NCI-H82 treated with DMSO at 0.1 percent for 48 hours (cell line): Measurements from ENCODE around the gene ABCC5.

Experiments used
- DNase-seq: peaks from one replicate; lab custom pipeline; 2025; ENCODE audit not compliant: unreplicated experiment; lab: John Stamatoyannopoulos, UW

The ABCC5 gene

DNA sequence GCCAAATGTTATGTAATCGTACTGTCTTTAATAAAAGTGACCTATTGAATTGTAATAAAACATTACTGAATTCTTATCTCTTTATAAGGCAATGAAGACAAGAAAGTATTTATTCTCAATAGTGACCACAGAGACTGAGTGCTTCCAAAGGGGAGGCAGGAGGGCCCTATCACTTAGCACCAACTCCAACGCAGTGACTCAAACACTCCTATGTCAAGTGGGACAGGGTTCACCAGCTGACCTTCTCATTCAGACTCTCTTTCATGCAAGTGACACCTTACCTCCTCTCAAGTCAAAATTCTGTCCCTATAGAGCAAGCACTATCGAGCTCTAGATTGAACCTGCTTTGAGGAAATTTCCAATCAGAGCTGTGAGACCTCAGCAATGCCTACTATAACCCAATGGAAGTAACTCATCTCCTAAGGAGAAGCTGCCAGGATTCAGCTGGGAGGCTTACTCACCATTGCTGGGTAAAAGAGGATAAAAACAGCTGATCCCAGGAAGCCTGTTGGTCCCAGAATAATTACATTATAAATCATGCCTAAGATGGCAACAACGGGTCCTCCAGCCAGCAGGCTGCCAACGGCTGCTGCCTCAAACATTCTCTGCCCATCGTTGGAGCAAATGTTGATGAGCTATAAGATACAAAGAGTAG is 35.6 kb downstream of the ABCC5 start:
- DNase-seq: peak; percentile 31

DNA sequence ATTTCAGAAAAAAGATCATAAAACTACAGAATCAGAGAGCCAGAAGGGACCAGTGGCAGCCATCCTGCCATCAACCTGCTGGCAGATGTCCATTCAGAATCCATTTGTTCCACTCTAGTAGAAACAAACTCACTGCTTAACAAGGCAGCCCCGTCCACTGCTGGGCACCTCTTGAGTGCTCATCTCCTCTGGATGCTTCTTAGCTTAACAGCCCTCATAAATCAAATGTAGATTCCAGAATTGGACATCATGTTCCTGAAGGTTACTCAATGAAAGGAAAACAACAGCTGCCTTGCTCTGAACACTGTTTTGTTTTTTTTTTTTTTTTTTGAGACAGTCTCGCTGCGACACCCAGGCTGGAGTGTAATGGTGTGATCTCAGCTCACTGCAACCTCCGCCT is 37.3 kb downstream of the ABCC5 start:
- DNase-seq: no peak

DNA sequence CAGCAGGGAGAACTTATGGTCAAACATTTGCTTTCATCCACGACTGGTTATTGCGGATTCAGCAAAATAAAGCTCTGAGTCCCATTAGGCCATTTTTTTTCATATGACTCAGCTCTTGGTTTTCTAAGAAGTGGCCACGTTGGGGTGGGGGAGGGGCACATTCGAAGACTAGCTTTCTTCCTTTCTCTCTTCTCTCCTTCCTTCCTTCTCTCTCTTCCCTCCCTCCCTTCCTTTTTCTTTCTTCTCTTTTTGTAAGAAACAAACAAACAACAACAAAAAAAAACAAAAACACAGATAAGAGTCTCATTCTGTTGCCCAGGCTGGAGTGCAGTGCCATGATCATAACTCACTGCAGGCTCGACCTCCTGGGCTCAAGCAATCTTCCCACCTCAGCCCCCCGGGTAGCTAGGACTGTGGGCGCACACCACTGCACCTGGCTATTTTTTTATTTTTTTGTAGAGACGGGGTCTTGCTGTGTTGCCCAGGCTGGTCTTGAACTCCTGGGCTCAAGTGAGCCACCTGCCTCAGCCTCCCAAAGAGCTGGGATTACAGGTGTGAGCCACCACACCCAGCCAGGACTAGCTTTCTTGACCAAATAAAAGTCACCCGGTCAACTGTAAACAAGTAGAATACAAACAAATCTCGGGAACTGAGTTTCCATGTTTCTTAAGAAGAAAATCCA is 41.6 kb downstream of the ABCC5 start:
- DNase-seq: no peak

DNA sequence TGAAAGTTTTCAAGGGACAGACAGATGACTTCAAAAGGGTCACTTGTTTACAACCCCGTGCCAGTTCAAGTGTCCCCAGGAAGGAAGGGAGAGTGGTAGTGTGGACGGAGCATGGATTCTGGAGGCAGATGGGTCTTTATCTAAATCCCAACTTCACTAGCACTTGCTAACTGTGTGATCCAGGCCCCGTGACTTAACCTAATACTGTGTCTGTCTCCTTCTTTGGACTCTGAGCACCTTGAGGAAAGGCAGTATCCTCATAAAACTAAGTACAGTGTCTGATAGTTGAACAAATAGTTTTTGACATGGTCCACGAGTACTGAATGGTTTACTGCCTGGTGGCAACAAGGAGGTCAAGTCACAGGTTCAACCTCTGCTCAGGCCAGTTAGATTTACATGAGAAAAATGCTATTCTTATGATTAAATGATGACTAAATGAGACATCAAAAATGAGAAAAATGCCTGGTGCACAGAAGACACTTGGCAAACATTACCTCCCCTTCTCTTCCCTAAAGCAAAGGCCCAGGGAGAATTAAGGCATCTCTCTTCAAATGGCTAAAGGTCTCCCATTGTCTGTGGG is 48.9 kb downstream of the ABCC5 start:
- DNase-seq: no peak

DNA sequence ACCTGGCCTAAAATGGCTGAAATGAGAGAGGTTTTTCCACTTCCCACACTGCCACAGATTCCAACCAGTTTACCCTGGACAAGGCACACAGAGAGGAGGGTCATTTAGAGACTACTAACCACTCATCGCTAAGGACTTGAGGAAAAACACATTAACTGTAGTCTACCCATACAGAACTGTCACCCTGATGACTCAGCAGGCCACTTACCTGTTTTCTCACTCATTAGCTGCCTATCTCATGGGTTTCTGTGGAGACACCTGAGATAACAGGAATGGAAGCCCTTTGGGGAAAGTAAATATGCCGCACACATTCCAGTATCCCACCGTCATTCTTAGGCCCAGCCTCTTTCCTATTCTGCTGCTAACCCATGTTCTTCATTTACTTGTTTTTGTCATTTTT is 50.0 kb downstream of the ABCC5 start:
- DNase-seq: no peak

DNA sequence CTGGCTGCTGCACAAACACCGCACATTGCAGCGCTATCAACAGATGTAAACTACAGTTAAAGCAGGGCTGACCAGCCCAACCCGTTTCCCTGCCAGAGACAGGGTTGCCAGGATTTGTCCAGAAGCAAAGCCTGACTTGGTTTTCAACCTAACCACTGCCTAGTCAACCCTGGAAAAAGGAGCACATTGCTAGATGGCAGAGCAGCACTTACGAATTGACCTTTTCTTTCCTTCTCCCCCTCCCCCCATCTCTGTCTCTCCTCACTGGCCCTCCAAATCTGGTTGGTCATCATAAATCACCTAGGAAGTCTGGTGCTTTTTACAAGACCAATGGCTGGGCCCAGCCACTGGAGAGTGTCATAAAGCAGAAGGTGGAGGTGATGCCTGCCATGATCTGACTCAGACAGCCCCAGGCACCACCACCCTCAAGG is 51.3 kb downstream of the ABCC5 start:
- DNase-seq: no peak

DNA sequence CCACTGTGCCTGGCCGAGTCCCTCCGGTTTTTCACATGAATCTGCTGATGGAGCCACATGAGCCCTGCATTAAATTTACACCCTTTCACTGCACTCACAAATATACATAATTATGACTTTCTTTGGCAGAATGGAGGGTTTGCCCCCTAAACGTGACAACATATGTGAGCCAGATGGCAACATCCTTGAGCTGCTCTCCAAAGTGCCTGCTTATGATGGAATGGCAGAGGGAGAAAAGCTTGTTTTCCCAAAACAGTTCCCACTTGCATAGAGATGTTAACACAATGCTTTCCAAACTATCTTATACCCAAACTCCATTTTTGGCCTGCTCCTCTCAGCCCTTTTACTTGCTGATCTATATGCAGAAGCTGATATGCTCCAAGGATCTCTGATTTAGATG is 54.9 kb downstream of the ABCC5 start:
- no peak for DNase-seq

DNA sequence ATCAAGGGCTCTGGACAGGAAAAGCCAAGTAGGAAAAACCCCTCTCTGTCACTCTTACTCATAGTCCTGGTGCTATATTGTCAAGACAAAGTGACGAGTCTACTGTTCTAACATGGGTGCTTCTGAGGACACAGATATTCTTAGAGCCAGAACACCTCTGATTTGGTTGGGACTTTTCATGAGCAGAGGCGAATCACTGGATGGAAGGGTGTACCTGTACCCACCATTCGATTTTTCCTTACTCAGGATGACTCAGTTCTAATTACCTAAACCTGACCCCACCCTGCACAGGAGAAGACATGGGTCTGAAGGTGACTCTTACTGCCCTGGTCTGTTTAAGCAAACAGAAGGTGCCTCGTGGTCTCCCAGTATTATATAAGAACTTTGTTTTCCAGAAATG is 58.5 kb downstream of the ABCC5 start:
- no peak for DNase-seq

DNA sequence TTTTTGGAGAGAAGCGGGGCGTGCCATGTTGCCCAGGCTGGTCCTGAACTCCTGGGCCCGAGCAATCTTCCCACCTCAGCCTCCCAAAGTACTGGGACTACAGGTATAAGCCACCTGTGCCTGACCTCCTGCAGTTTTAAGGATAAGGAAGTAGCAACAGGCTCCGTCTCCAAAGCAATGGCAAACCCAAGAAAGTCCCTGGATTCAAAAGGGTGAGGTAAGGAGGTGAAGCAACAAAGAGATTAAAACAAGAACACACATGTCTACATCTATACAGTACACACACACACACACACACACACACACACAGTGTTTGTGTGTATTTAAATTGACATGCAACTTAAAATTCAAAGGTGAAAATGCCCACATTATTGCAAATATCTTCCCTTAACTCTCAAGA is 58.9 kb downstream of the ABCC5 start:
- no peak for DNase-seq

DNA sequence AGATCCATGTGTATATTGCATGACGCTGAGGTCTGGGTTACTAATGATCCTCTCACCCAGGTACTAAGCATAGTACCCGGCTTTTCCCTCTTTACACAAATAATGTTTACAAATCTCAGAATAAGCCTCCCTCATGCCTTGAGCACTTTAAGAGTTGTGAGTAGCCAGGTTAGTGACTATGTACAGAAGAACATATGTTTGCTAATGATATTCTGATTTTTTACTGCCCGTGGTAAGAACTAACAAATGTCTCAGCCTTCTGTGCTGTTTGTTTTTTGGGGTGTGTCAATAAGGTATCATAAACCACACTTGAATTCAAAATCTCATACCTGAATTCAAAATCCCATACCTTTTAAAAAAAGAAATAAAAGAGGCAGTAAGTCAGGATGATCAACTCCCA is 59.5 kb downstream of the ABCC5 start:
- no peak for DNase-seq

DNA sequence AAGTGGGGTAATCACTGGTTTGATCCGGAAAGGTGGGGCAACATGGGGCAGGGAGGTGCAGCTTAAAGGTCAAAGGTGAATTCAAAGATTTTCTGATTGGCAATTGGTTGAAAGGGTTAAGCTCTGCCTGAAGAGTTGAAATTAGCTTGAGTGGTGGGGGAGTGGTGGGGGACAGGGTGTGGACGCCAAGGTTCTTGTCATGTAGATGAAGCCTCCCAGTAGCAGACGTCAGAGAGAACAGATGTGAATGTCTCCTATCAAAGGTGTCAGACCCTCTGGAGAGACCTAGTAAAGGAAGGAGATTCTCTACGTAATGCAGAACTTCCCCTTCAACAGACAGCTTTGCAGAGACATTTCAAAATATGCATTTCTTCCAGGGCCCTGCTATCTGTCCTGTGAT is 62.8 kb downstream of the ABCC5 start:
- no peak for DNase-seq

DNA sequence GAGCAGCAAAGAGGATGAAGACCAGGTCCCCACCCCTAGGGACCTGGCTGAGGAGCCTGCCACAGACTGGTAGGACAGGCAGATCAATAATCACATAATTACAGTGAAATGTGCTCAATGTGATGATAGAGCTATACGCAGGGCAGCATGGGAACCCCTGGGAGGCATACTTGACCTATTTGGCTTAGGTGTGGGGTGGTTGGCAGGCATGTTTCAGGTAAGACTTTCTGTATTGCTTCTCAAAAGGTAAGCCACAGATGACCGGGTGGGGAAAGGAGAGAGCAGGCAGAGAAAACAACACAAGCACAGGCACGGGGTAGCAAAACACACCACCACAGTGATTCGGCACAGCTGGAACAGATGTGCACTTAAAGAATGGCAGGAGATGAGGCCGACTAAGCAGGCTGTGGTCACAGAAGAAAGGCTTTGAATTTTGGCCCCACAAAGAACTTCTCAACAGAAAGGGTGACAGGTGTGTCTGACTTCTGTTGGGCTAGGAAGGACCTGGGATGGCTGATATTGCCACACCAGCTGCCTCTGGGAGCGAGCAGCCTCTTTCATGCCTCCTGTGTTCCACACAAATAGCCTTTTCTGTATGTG is 64.1 kb downstream of the ABCC5 start:
- no peak for DNase-seq

DNA sequence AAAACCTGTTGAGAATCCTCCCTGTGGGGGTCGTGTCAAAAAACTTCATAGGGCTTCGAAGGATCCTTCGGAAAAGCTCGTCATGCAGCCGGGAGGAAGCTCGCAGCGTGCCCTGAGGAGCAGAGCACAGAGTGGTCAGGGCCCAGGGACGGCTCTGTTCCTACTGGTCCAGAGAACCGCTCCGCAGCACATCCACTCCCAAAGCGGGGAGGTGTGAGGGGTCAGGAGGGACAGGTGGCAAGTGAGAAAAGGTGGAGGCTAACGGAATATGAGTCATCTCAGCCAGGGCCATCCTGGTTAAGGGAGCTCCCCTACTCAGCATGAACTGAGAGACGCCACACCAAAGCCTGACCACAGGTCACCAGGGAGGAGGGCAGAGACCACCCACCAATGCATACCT is 66.2 kb downstream of the ABCC5 start:
- no peak for DNase-seq

DNA sequence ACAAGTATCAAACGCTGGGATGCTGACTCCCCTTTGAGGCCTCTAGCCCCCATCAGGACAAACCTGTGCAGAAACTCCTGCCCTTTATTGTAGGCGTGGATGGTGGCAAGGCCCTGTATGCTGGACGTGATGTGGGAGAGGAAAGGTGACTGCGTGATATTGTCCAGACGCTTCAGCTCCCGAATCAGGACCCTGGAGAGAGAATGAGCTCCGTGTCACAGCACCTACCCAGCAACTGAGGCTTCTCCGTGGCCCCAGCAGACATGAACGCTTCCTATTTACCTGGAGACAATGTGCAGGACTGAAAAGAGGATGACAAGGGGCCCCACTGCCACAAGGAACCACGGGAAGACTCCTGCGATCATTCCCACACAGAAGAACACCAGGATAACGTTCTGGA is 68.0 kb downstream of the ABCC5 start:
- no peak for DNase-seq

DNA sequence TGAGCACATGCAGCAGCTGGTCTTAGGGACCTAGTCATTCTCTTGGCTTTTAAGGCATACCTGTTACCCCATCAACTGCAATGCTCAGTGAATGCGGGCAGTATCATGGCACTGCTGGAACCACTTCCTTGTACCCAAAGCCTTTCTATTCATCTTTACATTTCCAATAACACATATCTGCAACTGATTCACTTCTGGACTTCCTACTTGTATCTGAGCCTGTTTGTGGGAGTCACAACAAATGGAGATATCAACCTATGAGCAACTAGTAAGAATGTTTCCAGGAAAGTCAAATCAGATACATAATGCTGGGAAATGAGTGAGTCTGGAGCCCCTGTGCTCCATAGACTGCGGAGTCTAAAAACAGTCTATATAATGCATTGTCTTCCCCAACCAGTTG is 71.6 kb downstream of the ABCC5 start:
- DNase-seq: no peak

DNA sequence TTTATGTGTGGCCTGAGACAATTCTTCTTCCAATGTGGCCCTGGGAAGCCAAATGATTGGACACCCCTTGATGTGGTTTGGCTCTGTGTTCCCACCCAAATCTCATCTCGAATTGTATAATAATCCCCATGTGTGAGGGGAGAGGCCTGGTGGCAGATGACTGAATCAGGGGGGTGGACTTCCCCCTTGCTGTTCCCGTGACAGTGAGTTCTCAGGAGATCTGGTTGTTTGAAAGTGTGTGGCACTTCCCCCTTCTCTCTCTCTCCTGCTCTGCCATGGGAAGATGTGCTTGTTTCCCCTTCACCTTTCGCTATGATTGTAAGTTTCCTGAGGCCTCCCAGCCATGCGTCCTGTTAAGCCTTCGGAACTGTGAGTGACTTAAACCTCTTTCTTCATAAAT is 72.9 kb downstream of the ABCC5 start:
- DNase-seq: no peak

DNA sequence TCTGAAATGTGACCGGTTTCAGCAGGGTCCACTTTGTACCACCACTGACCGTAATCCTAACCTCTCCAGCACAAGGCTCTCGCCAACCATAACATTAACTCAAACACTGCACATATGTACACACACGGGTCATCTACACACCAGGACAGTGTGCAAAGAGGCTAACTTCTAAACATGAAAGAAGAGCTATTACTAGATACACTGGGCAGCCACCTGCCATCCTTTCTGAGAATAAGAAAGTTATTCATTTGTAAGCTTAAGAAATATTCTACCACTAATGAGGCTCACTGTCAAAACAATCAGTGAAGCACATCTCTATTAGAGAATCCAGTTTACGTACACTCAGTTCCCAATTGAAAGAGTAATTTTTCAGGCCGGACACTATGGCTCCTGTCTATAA is 73.9 kb downstream of the ABCC5 start:
- no peak for DNase-seq

DNA sequence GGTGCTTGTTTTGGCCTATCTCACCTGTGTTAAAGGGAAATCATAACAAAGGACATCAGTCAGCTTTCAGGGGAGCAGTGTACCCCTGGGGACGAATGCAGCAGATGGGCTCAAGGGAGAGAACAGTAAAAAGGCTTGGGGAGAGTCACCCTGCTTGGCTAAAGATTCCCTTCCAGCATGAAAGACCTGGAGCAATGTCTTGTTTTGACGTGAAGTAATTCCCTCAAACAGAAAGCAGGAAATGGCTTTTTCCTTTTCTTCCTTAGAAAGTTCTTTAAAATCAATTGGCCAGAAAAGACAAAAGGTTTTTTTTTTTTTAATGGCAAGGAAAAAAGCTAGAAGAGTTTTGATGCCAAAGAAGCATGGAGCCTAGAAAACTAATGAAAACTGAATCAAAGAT is 76.5 kb downstream of the ABCC5 start:
- DNase-seq: no peak

DNA sequence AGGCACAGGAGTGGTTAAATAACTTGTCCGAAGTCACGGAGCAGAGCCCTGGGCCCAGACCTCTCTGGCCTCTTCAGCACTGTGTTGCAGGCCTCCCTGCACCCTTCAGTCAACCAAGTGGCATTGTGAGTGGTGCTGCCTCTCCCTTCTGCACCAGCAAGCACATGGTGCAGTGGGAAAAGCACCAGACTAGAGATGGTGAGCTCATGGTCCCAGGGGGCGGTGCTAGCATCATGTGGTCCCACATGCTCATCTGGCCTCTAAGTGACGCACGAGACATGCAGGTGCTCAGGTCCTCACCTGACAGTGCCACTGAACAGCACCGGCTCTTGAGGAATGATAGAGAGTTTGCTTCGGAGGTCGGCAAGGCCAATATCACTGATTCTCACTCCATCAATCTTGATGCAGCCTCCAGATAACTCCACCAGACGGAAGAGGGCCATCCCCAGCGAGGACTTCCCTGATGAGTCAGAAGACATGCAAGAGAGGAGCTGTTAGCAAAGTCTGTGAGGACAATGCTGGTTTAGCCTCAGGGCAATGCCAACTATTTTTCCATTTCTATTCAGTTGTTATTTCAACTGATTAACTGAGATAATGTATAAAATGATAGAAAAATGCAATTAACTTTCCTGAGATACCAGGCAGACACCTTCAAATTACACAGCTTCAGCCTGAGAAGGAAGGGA is 79.9 kb downstream of the ABCC5 start:
- DNase-seq: no peak

DNA sequence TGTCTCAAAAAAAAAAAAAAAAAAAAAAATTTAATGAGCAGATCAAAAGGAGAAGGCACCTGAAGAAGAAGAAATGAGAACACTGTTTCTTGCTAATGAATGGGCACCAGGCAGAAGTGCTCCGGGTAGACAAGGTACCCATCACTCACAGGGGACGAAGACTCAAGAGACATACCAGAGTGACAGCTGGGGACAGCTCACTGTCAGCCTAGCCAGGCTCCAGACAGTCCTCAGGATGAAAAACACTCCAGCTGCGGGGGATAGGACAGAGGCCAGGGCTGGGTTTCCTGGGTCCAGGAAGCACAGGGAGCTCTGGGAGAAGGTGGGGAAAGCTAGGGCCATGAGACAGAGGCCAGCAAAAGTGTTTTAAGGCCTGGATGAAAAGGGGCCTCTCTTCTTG is 84.5 kb downstream of the ABCC5 start:
- no peak for DNase-seq

DNA sequence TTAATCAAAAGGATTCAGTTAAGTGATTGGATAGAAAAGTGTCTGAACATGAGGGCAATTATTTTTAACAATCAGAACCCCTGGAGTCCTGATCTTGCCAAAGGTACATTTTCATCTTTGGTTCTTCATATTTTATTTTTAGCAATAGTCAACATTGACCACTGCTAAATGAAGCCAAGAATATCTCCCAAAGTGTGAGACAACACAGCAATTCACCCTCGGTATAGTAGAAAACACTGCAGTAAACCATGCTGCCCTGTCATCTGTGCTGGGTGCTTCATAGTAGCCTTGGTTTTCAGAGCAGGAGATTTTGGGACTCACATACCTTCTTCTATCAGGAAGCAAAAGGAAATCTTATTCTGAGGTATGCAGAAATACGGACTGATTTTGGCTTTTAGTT is 85.8 kb downstream of the ABCC5 start:
- no peak for DNase-seq

DNA sequence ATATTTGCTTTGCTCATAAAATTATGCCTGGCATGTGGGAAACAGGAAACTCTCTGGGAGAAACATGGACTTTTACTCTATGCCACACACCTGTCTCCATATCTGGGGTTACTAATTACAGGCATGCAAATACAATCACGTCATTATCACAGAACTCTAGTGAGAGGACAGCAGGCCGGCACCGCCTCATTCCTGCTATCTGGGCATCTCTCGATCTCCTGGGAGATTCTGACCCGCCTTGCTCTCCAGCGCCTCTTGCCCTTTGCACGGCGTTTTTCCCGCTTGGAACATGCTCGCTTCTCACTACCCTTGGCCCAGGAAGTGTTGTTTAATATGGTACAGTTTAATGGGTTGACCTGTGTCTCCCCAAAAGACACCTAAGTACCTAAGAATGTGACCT is 87.6 kb downstream of the ABCC5 start:
- DNase-seq: no peak
